Lower lobe of right lung (tissue), 2 donors: ENCODE results near the gene CEL. TPM values are rescaled to one million over a fixed set of nuclear protein-coding genes. Genes with fewer than 3 reads are reported as not detected.
"Not testable (repeated sequence)": the region's sequence is repeated elsewhere in the genome, so short reads cannot be mapped to it uniquely, and the experiment has no call there.

Source experiments
- ATAC-seq, 2 donors: fragments of 200-7000 bp; cut with Tn5 transposase; one replicate each; pipeline ENCODE4 v1.9.1; 2020 to 2022; ENCODE audit warnings: mild to moderate bottlenecking in 2 of 2, moderate library complexity in 2 of 2
- DNase-seq: peaks from one replicate; pipeline ENCODE4 v3.0.0-alpha.2; 2020
- H3K27ac ChIP-seq: fragments of 200-600 bp; one replicate; pipeline ENCODE4 v1.8.0; 2022
- H3K27me3 ChIP-seq: fragments of 200-600 bp; one replicate; pipeline ENCODE4 v1.8.0; 2022; ENCODE audit warnings: low read depth
- H3K36me3 ChIP-seq: fragments of 200-600 bp; one replicate; pipeline ENCODE4 v1.8.0; 2022; ENCODE audit warnings: mild to moderate bottlenecking
- H3K4me1 ChIP-seq: fragments of 200-600 bp; one replicate; pipeline ENCODE4 v1.8.0; 2022
- H3K4me3 ChIP-seq: fragments of 200-600 bp; one replicate; pipeline ENCODE4 v1.8.0; 2022; ENCODE audit warnings: mild to moderate bottlenecking
- H3K9me3 ChIP-seq: fragments of 200-600 bp; one replicate; pipeline ENCODE4 v1.8.0; 2022
- CTCF ChIP-seq: fragments of 200-600 bp; IDR thresholded peaks from one replicate; pipeline ENCODE4 v1.8.0; 2022; ENCODE audit warnings: antibody characterized with exemption, mild to moderate bottlenecking
- intact Hi-C: fragments of 100-400 bp; cut with DNase I; formaldehyde crosslinking; loops from one replicate; pipeline ENCODE4 v1.11.0; 2022
- total RNA-seq: library from RNA; stranded (reverse); fragmentation: NEBNext Ultra II Directional; extraction: Animal tissue kit (Norgen Biotek cat#: 25700); gene quantifications from one replicate; pipeline ENCODE4 v1.2.1, GENCODE V29; 2021
- donor health status: DM: no; HTN: yes; CAD: no; lungs with severe emphysema.

CEL gene
- total RNA-seq, 1 donor from 2014 or later = 1.4 TPM

GRCh38 chr9:133060417-133060841 lies 1.4 kb upstream of the CEL start:
- H3K36me3 ChIP-seq = peaks cover 33% of the 10 kb centered on the region
- no peak overlapping the region for H3K4me3 ChIP-seq
- TF ChIP-seq CTCF = no peak
- peaks cover 4% of the 10 kb centered on the region for H3K4me1 ChIP-seq
- no peaks in the 10 kb centered on the region for H3K27me3 ChIP-seq
- ATAC-seq (no peak), DNase-seq (no peak)
- intact Hi-C loops = no loop called here
- H3K9me3 ChIP-seq = no peaks in the 10 kb centered on the region
- no peak overlapping the region for H3K27ac ChIP-seq

GRCh38 chr9:133061019-133061763 lies 590 bp upstream of the CEL start:
- ATAC-seq (peak in 1 of 2 donors; percentile 17), DNase-seq (peak; percentile 34)
- H3K4me1 ChIP-seq, H3K4me3 ChIP-seq, H3K27me3 ChIP-seq, H3K27ac ChIP-seq, H3K9me3 ChIP-seq, intact Hi-C loops: not testable (repeated sequence)
- H3K36me3 ChIP-seq = peaks cover 25% of the 10 kb centered on the region

- DNase-seq = peak; percentile 30
- H3K4me3 ChIP-seq, intact Hi-C loops, H3K27ac ChIP-seq, H3K27me3 ChIP-seq, H3K4me1 ChIP-seq, H3K9me3 ChIP-seq, ATAC-seq: not testable (repeated sequence)
- peaks cover 11% of the 10 kb centered on the region for H3K36me3 ChIP-seq
These were observed 788 bp downstream of the CEL start for GRCh38 chr9:133062569-133062968.

GRCh38 chr9:133063159-133063499 lies 1.3 kb downstream of the CEL start:
- intact Hi-C loops = no loop called here
- Histone ChIP-seq H3K9me3 (no peaks in the 10 kb centered on the region), H3K4me3 (no peak overlapping the region), H3K36me3 (peaks cover 6% of the 10 kb centered on the region), H3K27ac (no peak overlapping the region), H3K27me3 (no peaks in the 10 kb centered on the region), H3K4me1 (peaks cover 4% of the 10 kb centered on the region)
- ATAC-seq = no peak
- DNase-seq = no peak
- TF ChIP-seq CTCF = no peak

- DNase-seq (peak; percentile 41), ATAC-seq (no peak)
- H3K4me3 ChIP-seq = no peak overlapping the region
- peaks cover 4% of the 10 kb centered on the region for H3K4me1 ChIP-seq
- peaks cover under 1% of the 10 kb centered on the region for H3K36me3 ChIP-seq
- no peak overlapping the region for H3K27ac ChIP-seq
- no peaks in the 10 kb centered on the region for H3K9me3 ChIP-seq
- no peaks in the 10 kb centered on the region for H3K27me3 ChIP-seq
- no peak for TF ChIP-seq CTCF
- intact Hi-C loops = no loop called here
These were observed 1.9 kb downstream of the CEL start for GRCh38 chr9:133063500-133064231.

- Histone ChIP-seq H3K9me3 (no peaks in the 10 kb centered on the region), H3K27me3 (no peaks in the 10 kb centered on the region), H3K27ac (no peak overlapping the region), H3K4me3 (no peak overlapping the region), H3K4me1 (peaks cover 3% of the 10 kb centered on the region), H3K36me3 (no peaks in the 10 kb centered on the region)
- DNase-seq (peak; percentile 28), ATAC-seq (no peak)
- no peak for TF ChIP-seq CTCF
- intact Hi-C loops = no loop called here
These were observed 2.7 kb downstream of the CEL start for GRCh38 chr9:133064241-133065069.
